CD4-positive, alpha-beta T cell treated with Interleukin-1 beta for 1 hour (primary cell): ENCODE data around the gene CRX.
"Not testable (repeated sequence)": the region's sequence is repeated elsewhere in the genome, so short reads cannot be mapped to it uniquely, and the experiment has no call there.

Source experiments
- DNase-seq, 2 donors: peaks; one replicate each; pipeline ENCODE4 v3.0.0-alpha.2; 2020 to 2022

The CRX gene

DNA sequence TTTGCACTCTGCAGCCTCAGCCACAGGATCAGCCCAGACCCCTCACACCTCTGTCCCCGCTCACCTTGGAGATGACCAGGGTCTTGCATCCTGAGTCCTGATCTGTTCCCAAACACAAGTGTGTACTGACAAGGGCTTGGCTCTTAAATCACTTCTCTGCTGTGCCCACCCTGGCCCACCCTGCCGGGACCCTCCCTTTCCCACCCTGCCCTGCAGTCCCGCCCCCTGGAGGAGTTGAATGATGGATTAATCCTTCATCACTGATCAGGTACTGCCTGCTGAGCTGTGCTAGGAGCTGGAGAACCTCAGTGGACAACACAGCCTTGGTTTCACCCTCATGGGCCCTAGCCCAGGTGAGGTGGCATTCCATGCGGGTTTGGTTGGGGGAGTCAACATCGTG is 17.3 kb upstream of the CRX start, which contains the start of gene TPRX1:
TPRX1 (minus strand) TSS at position 101 of the 400 bp plus-strand sequence; CDS start at position 89, 12 bp downstream.
- not testable (repeated sequence) for DNase-seq

DNA sequence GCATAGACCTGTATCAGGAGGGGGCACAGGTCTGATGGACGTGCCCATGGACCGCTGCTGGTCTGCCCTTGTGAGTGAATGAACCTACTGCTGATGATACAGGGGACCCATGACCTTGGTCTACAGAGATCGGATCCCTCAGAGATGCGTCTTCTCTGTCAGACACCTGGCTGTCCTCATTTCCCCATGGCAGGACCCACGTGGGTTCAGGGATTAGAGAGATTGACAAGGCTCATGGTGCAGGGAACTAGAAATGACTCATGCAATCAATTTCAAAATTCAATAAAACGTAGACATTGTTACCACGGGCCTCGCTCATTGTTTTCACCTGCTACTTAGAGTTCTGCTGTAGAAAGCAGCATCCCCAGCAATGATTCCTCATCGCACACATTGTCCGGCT is 16.4 kb upstream of the CRX start:
- no peak for DNase-seq

DNA sequence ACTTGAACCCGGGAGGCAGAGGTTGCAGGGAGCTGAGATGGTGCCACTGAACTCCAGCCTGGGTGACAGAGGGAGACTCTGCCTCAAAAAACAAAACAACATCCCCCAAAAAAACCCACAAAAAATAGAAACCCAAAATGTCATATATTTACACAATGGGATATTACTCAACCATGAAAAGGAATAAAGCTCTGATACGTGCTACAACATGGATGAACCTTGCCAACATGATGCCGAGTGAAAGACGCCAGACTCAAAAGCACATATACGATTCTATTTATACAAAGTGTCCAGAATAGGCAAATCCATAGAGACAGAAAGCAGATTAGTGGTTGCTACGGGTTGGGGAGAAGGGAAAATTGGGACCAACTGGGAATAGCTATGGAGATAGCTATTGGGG is 15.3 kb upstream of the CRX start:
- DNase-seq, result no peak

DNA sequence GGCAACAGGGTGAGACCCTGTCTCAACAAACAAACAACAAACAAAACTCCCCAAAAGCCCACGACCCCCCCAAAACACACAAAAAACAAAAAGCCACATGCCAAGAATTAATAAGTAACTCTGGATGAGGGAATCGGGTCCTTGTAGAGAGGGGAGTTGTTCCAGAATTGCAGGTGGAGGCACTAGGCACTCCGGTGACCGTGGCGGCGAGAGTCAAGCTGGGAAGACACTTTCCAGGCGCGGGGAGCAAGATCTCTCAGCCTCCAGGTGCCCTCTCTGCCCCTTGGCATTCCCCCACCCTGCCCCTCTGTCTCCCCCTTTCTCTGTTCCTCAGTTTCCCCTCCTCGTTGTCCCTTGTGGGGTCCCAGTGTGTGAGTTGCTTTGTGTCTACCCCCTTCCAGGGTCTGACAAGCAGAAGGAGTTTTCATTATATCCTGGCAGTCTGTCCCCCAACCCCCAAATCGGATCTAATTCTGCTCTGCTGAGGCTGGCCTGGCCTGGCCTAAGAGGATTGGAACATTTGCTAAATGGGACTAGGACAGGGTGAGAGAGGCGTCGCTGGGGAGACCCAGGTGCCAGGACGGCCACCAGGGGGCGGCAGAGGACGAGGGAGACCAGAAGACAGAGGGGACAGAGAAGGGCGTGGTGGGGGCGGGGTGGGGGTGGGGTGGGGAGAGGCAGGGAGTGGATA is 8.3 kb upstream of the CRX start:
- peak; percentile 55 to 68 for DNase-seq

DNA sequence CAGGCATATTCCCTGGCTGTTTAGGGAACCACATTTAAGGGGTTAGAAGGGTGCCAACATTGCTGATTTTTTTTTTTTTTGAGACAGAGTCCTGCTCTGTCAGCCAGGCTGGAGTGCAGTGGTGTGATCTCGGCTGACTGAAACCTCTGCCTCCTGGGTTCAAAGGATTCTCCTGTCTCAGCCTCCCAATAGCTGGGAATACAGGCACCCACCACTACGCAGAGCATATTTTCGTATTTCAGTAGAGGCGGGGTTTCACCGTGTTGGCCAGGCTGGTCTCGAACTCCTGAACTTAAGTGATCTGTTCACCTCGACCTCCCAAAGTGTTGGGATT is 7.8 kb upstream of the CRX start:
- no peak for DNase-seq

DNA sequence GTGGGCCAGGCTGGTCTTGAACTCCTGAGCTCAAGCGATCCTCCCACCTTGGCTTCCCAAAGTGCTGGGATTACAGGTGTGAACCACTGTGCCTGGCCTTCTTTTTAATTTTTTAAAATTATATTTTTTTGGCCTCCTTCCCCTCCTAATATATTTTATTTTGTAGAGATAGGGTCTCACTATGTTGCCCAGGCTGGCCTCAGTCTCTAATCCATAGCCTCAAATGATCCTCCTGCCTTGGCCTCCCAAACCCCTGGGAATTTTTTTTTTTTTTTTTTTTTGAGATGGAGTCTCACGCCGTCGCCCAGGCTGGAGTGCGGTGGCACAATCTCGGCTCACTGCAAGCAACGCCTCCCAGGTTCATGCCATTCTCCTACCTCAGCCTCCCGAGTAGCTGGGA is 5.5 kb upstream of the CRX start:
- DNase-seq, result not testable (repeated sequence)

DNA sequence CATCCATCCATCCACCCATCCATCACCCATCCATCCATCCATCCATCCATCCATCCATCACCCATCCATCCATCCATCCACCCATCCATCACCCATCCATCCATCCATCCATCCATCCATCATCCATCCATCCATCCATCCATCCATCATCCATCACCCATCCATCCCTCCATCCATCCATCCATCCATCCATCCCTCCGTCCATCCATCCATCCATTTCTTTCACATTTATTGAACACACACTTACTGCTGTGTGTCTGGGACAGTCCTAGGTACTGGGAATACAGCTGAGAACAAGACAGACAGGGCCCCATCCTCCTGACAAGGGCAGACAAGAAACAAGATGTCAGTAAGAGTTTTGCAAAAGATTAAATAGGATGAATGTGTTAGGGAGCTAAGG is 3.5 kb upstream of the CRX start:
- DNase-seq, result not testable (repeated sequence)

DNA sequence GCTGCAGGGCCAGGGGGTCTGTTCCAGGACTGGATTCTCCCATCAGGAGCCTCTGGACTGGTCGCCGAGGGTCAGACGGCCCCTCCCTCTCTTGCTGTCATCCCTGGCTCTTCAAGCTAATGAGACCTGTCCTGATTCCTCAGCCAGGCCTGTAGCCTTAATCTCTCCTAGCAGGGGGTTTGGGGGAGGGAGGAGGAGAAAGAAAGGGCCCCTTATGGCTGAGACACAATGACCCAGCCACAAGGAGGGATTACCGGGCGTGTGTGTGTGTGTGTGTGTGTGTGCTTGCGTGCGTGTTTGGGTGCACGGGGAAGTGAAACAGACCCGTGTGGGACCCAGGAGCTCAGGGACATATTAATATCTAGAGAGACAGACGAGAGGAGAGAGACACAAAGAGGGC is 1.9 kb upstream of the CRX start:
- DNase-seq, result no peak

DNA sequence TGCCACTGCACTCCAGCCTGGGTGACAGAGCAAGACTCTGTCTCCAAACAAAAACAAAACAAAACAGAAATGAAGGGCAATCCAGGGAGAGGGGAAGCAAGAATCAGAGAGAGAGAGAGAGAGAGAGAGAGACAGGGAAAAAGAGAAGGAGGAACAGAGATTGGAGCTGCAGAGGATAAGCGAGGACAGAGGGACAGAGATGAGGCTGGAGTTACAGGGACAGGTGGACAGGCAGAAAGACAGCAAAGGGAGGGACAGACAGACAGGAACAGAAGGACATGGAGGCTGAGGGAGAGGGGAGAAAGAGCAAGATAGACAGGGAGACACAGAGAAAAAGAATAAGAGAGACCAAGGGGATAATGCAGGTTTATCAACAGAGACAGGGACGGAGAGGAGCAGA is 1.3 kb upstream of the CRX start:
- DNase-seq, result no peak

DNA sequence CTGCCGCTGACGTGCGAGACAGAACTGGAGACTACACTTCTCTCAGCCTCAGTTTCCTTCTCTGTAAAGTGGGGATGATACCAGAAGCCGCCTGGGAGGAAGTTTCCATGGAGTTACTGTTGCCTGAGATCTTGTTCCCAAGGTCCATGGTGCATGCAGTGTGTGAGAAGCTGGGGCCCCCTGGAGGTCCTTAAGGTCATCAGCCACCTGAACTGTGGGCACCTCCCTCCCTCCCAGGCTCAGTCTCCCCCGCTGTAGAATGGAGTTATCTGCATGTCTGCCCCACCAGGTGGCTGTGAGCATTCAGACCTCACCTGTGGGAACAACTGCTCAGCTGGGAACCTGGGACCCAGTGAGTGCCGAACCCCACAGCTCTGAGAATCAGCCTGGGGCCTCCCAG is 2.7 kb downstream of the CRX start:
- DNase-seq, result no peak

DNA sequence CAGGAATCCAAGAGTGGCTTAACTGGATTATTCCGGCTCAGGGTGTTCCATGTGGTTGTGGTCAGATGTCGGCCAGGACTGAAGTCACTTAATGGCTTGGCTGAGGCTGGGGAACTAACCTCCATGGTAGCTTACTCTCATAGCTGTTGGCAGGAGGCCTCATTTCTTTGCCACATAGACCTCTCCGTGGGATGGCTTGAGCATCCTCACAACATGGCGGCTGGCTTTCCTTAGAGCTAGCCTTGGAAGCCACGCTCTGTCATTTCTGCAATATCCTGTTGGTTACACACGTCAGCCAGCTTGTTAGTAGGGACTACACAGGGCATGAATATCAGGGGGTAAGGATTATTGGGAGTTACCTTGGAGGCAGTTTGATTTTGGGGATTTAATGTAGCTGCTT is 5.1 kb downstream of the CRX start:
- DNase-seq, result no peak

DNA sequence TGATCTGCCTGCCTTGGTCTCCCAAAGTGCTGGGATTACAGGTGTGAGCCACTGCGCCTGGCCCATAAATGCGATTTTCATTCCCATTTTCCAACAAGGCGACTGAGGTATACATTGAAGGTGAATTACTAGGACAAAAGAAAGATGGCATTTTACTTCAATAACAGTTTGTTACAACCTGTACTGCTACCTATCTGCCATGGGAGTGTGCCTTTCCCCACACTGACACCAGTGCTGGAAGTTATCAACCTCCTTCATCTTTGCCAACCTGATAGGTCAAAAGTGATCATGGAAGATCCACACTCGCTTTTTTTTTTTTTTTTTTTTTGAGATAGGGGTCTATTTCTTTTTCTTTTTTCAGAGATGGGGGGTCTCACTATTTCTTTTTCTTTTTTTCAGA is 11.0 kb downstream of the CRX start:
- no peak for DNase-seq

DNA sequence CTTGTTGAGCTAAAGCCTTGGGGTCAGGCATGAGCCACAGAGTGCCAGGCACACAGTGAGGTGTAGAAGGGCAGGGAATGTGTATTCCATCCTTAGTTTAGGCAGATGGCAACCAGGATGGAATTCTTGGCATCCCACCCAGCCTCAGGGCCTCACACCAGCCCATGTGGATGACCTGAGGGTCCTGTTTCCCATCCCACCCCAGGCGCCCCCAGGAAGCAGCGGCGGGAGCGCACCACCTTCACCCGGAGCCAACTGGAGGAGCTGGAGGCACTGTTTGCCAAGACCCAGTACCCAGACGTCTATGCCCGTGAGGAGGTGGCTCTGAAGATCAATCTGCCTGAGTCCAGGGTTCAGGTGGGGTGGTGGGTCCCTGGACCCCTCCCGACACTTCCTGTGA is 14.3 kb downstream of the CRX start:
- no peak for DNase-seq

DNA sequence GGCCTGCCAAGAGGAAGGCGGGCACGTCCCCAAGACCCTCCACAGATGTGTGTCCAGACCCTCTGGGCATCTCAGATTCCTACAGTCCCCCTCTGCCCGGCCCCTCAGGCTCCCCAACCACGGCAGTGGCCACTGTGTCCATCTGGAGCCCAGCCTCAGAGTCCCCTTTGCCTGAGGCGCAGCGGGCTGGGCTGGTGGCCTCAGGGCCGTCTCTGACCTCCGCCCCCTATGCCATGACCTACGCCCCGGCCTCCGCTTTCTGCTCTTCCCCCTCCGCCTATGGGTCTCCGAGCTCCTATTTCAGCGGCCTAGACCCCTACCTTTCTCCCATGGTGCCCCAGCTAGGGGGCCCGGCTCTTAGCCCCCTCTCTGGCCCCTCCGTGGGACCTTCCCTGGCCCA is 17.7 kb downstream of the CRX start:
- DNase-seq, result no peak

DNA sequence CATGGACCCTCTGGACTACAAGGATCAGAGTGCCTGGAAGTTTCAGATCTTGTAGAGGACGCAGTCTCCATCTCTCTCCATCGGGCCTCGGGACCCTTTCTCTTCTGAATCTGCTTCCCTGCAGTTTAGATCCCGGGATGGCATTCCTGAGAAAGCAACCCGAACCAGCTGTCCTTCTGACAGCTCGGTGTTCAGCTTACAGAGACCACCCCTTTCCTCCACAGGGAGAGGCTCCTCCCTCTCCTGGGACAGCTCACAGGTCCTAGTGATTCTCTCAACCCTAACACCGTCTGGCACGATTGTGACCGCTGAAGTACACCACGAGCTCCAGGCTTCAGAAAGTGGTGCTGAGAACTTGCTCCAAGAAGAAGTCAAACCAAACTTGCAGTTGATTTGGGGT is 18.2 kb downstream of the CRX start:
- DNase-seq, result no peak

DNA sequence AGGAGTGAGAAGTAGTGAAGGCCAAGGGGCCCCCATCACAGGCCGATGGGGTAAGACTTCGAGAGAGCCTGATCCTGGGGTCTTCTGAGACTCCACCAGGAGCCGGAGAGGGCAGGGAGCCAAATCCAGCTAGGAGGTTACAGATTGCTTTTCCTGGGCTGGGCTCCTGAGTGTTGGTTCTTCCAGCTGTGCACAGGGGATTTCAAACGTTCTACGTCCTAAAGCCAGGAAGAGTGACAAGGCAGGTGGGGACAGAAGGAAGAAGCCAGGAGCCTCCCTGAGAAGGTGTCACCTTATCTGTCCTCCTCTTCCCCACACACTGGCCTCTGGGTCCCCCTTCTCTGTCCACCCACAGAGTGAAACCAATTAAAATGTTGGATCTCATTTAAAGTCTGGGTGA is 21.2 kb downstream of the CRX start:
- DNase-seq, result no peak

DNA sequence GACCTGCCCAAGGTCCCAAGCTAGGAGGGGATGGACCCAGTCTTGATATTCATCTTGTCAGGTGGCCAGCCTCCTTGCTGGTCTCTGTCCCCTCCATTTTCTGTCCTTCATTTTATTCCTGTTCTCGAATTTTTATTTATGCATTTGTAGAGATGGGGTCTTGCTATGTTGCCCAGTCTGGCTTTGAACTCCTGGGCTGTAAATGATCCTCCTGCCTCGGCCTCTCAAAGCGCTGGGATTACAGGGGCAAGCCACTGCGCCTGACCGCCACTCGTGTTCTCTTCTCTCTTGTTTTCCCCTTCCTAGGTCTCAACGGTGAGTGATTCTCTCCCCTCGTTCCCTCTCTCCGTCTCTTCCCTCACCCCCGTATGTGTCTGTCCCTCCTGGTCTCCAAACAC is 26.7 kb downstream of the CRX start:
- no peak for DNase-seq

DNA sequence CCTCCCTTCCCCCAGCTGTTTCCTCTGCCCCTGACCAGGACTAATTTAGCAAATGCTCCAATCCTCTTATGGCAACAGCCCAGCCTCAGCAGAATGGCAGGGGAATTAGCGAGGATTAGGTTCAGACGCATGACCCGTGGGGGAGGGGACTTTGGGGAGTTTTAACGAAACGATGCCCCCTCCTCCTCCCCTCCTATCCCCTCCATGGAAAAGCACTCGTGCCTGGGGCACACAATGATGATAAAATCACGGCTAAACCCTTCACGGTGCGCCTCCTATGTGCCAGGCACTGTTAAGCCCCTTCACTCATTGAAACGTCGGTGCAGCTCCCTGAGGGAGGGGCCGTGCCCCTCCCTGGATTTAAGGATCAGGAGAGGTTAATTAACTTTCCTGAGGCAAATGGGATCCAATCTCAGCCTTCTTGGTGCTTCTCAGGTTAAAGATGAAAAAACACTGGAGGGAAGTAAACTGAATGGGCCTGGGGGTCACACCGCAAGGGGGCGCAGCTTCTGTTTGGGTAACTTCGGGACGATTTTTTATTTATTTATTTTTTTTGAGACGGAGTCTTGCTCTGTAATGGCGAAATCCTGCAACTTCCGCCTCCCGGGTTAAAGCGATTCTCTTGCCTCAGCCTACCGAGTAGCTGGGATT is 27.2 kb downstream of the CRX start:
- peak; percentile 4 to 7 for DNase-seq

DNA sequence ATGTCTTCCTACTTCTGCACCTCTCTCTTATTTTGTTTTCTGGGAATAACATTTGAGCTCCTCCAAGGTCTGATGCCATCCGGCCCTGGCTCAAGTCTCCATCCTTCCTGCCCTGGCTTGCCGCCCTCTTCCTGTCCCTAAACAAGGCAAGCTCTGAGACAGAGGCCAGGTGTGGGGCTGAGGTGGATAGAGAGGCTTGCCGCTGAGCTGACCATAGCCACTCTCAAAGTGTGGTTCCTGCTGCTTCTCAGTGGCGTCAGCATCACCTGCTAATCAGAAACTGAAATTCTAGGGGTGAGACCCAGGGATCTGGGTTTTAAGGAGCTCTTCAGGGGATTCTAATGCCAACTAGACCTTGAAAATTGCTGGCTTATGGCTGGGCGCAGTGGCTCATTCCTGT is 31.3 kb downstream of the CRX start:
- no peak for DNase-seq

DNA sequence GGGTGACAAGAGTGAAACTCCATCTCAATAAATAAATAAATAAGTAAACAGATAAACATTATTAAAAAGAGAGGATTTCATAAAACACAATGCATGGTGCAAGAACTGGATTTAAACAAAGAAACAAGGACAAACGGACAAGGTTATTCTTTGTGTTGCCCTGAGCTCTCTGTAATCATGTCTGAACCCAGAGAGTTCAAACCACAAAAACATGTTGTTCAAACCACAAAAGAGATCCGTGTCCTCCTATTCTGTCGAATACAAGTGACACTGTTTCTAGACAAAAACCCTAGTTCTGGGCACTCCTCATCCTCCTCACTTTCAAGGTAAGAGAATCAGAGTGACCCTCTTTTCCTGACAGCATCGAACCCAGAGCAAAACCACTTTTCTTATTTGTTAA is 32.7 kb downstream of the CRX start:
- no peak for DNase-seq

DNA sequence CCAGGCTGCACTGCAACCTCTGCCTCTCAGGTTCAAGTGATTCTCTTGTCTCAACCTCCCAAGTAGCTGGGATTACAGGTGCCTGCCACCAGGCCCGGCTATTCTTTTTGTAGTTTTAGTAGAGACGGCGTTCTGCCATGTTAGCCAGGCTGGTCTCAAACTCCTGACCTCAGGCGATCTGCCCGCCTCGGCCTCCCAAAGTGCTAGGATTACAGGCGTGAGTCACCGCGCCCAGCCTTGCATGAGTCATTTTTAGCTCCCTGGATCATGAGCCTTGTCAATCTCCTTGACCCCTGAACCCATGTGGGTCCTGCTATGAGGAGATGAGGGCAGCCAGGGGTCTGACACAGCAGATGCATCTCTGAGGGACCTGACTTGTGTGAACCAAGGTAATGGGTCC is 36.5 kb downstream of the CRX start:
- DNase-seq, result not testable (repeated sequence)

DNA sequence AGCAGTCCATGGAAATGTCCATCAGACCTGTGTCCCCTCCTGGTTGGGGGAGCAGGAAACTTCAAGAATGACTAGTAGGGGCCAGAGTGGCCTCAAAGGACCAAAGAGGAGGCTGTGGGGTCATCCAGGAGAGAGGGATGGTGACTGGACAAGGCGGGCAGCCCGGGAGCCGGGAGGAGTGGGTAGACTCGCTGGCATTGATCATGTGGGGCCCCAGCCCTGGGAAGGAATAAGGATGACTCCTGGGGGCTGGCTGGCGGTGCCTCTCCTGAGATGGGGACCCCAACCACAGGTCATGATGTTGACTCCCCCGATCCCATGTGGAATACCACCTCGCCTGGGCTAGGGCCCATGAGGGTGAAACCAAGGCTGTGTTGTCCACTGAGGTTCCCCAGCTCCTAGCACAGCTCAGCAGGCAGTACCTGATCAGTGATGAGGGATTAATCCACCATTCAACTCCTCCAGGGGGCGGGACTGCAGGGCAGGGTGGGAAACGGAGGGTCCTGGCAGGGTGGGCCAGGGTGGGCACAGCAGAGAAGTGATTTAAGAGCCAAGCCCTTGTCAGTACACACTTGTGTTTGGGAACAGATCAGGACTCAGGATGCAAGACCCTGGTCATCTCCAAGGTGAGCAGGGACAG is 37.0 kb downstream of the CRX start, which contains the start of gene TPRX2:
TPRX2 (plus strand) TSS at position 590 of the 640 bp plus-strand sequence; CDS start at position 602, 12 bp downstream.
- DNase-seq, result not testable (repeated sequence)

DNA sequence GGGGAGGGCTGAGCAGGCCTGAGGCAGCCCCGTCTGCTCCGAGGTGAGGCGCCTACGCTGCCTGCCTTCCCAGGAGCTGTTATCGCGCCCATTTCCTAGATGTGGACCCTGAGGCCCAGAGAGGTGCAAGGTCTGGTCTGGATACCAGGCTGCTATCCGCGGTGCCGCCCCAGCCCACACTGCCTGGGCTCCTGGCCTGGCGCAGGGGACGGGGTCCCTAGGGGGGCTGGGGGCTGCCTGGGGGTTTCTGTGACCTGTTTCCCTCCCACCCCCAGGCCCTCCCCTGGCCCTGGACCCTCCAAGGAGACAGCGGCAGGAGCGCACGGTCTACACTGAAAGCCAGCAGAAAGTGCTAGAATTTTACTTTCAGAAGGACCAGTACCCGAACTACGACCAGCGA is 38.1 kb downstream of the CRX start:
- not testable (repeated sequence) for DNase-seq

DNA sequence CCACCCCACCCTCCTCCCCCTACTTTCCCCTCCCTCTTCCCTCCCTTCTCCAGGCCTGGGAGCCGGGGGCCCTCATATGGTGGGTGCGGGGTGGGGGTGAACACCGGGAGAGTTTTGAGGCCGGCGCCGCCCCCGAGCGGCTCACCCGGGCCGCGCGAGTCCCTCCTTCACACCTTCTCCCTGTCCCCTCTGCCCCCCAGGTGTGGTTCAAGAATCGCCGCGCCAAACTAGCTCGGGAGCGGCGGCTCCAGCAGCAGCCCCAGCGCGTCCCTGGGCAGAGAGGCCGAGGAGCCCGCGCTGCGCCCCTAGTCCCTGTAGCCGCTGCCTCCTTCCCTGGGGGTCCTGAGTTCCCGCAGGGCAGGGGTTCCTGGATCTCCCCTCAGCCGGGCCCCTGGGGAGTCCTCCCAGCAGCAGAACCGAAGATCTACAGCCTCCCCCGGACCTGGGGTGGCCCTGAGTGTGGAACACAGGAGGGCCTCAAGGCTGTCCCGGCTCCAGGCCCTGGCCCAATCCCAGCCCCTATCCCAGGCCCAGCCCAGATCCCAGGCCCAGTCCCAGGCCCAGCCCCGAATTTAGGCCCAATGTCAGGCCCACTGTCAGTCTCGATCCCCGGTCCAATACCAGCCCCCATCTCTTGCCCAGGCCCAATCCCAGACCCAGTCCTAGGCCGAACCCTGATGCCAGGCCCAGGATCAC is 39.0 kb downstream of the CRX start:
- DNase-seq, result no peak
